ENCODE data around the gene DENND2D.

Gene DENND2D

GRCh38 chr1:111227851-111228747 lies 27.7 kb upstream of the DENND2D start:
- Histone ChIP-seq H4K20me1 (ENCODE audit: insufficient read depth, low read length) (no peaks in the 10 kb centered on the region), H3F3A (ENCODE audit: insufficient read depth, low read length) (peaks cover 10% of the 10 kb centered on the region; the same call in 1 of the 2 replicates), H3K4me3 (ENCODE audit: low read depth, low read length, poor library complexity, severe bottlenecking) (no peak overlapping the region), H3K4me2 (ENCODE audit: low read length) (no peak overlapping the region), H3K79me2 (ENCODE audit: insufficient read depth, low read length) (peaks cover 32% of the 10 kb centered on the region), H2AFZ (ENCODE audit: low read length) (no peak overlapping the region), H3K9me2 (ENCODE audit: low read depth, low read length) (no peaks in the 10 kb centered on the region), H3K27me3 (ENCODE audit: insufficient read depth, low read length) (no peaks in the 10 kb centered on the region), H3K4me1 (ENCODE audit: insufficient read depth, low read length, severe bottlenecking) (peaks cover 96% of the 10 kb centered on the region), H3K27ac (ENCODE audit: low read depth, low read length, poor library complexity, severe bottlenecking) (peak overlapping the region; percentile 100), H3K9me3 (ENCODE audit: low read length) (no peaks in the 10 kb centered on the region), H3K9ac (ENCODE audit: low read length) (peak overlapping the region; percentile 32; the same call in 1 of the 2 replicates), H3K36me3 (ENCODE audit: insufficient read depth, low read length) (peaks cover 34% of the 10 kb centered on the region)
- TF ChIP-seq EZH2 (IDR thresholded peaks at IDR 0.05; ENCODE audit: borderline replicate concordance, low read length) = no peak
- TF ChIP-seq, protein P1, sequence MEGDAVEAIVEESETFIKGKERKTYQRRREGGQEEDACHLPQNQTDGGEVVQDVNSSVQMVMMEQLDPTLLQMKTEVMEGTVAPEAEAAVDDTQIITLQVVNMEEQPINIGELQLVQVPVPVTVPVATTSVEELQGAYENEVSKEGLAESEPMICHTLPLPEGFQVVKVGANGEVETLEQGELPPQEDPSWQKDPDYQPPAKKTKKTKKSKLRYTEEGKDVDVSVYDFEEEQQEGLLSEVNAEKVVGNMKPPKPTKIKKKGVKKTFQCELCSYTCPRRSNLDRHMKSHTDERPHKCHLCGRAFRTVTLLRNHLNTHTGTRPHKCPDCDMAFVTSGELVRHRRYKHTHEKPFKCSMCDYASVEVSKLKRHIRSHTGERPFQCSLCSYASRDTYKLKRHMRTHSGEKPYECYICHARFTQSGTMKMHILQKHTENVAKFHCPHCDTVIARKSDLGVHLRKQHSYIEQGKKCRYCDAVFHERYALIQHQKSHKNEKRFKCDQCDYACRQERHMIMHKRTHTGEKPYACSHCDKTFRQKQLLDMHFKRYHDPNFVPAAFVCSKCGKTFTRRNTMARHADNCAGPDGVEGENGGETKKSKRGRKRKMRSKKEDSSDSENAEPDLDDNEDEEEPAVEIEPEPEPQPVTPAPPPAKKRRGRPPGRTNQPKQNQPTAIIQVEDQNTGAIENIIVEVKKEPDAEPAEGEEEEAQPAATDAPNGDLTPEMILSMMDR (IDR thresholded peaks at IDR 0.05; ENCODE audit: low read length) = no peak

DNA sequence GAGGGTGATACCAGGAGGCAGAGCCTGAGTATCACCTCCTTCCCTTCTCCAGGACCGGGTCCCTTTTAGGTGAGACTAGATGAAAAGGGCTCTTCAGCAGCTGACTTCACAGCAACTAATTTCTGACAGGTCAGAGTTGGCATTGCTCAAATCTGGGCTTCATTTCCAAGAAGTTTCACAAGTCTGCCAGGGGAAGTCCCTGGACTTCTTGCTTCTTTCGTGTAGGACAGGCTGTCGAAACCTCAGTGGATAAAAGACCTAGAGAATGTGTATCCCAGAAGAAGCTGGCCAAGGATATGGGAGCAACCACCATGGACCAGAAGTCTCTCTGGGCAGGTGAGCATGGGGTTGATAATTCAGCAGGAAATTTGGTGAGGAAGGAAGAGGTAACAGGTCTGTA lies 27.0 kb upstream of the DENND2D start, which contains the start of gene CHI3L2:
TSS of gene CHI3L2 (plus strand) at position 280 of the 400 bp plus-strand sequence. CDS start at position 297, 17 bp downstream.
- peak within 1 kb of the TSS; percentile 100 for H3K27ac ChIP-seq (ENCODE audit: low read depth, low read length, poor library complexity, severe bottlenecking)
- H3F3A ChIP-seq (ENCODE audit: insufficient read depth, low read length) = peaks cover 10% of the 10 kb centered on the region; the same call in 1 of the 2 replicates
- peaks cover 96% of the 10 kb centered on the region for H3K4me1 ChIP-seq (ENCODE audit: insufficient read depth, low read length, severe bottlenecking)
- H3K9ac ChIP-seq (ENCODE audit: low read length) = peak within 1 kb of the TSS; percentile 32; the same call in 1 of the 2 replicates
- peaks cover 27% of the 10 kb centered on the region for H3K36me3 ChIP-seq (ENCODE audit: insufficient read depth, low read length)
- H3K9me3 ChIP-seq (ENCODE audit: low read length) = no peaks in the 10 kb centered on the region
- H3K9me2 ChIP-seq (ENCODE audit: low read depth, low read length) = no peaks in the 10 kb centered on the region
- no peak within 1 kb of the TSS for H2AFZ ChIP-seq (ENCODE audit: low read length)
- no peak within 1 kb of the TSS for H3K4me3 ChIP-seq (ENCODE audit: low read depth, low read length, poor library complexity, severe bottlenecking)
- no peaks in the 10 kb centered on the region for H4K20me1 ChIP-seq (ENCODE audit: insufficient read depth, low read length)
- no peaks in the 10 kb centered on the region for H3K27me3 ChIP-seq (ENCODE audit: insufficient read depth, low read length)
- no peak within 1 kb of the TSS for H3K4me2 ChIP-seq (ENCODE audit: low read length)
- TF ChIP-seq, protein P1 (IDR thresholded peaks at IDR 0.05; ENCODE audit: low read length) = no peak
- no peak for TF ChIP-seq EZH2 (IDR thresholded peaks at IDR 0.05; ENCODE audit: borderline replicate concordance, low read length)
- H3K79me2 ChIP-seq (ENCODE audit: insufficient read depth, low read length) = peaks cover 29% of the 10 kb centered on the region

DNA sequence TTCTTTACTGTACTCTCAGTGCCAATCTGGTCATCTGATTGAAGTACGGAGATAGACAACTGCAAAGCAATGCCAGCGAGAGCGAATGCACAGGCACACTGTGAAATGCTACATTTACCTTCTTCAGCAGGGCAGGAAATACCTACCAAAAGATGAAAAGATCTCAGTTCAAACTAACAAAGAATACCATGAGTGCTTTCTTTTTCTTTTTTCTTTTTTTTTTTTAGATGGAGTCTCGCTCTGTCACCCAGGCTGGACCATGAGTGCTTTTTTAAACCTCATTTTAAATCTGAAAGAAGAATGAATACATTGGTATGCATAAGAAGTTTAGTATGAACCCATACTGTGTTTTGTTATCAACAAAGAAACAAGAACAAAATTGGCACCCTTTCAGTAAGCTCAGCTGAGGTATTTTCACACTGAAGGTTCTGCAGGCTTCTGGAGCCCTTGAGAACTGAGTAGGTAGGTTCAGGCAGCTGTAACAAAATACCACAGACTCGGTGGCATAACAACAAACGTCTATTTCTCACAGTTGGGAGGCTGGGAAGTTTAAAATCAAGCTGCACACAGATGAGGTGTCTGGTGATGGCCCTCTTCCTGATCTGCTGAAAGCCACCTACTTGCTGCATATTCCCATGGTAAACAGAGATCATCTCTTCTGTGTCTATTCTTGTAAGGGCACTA lies 25.4 kb upstream of the DENND2D start:
- Histone ChIP-seq H3K27ac (ENCODE audit: low read depth, low read length, poor library complexity, severe bottlenecking) (peak overlapping the region; percentile 100), H3K4me1 (ENCODE audit: insufficient read depth, low read length, severe bottlenecking) (peaks cover 96% of the 10 kb centered on the region)
- TF ChIP-seq, protein P1 (IDR thresholded peaks at IDR 0.05; ENCODE audit: low read length) = no peak
- no peak for TF ChIP-seq EZH2 (IDR thresholded peaks at IDR 0.05; ENCODE audit: borderline replicate concordance, low read length)

More for the DNA sequence above, 25.4 kb upstream of the DENND2D start:
- H3K79me2 ChIP-seq (ENCODE audit: insufficient read depth, low read length) = peaks cover 13% of the 10 kb centered on the region
- peak overlapping the region; percentile 36 for H3K4me3 ChIP-seq (ENCODE audit: low read depth, low read length, poor library complexity, severe bottlenecking)
- H3K27me3 ChIP-seq (ENCODE audit: insufficient read depth, low read length) = no peaks in the 10 kb centered on the region
- peak overlapping the region; percentile 69 for H3K9ac ChIP-seq (ENCODE audit: low read length)
- H3K36me3 ChIP-seq (ENCODE audit: insufficient read depth, low read length) = peaks cover 12% of the 10 kb centered on the region; the same call in 1 of the 2 replicates
- H2AFZ ChIP-seq (ENCODE audit: low read length) = no peak overlapping the region
- no peaks in the 10 kb centered on the region for H3K9me2 ChIP-seq (ENCODE audit: low read depth, low read length)
- peaks cover 10% of the 10 kb centered on the region; the same call in 1 of the 2 replicates for H3F3A ChIP-seq (ENCODE audit: insufficient read depth, low read length)
- no peaks in the 10 kb centered on the region for H3K9me3 ChIP-seq (ENCODE audit: low read length)
- no peaks in the 10 kb centered on the region for H4K20me1 ChIP-seq (ENCODE audit: insufficient read depth, low read length)
- H3K4me2 ChIP-seq (ENCODE audit: low read length) = peak overlapping the region; percentile 66

Data from OCI-LY1 (cell line).